HL-60 (cell line): ENCODE measurements around the gene ERVH48-1.
"Not testable (repeated sequence)": the region's sequence is repeated elsewhere in the genome, so short reads cannot be mapped to it uniquely, and the experiment has no call there.

Experiments
- DNase-seq, 2 experiments: peaks; one replicate each; pipeline ENCODE4 v3.0.0-alpha.2; 2010 to 2020; ENCODE audit warnings: low read depth in 1 of 2, low spot score in 1 of 2
- H3K27ac ChIP-seq: fragments of 250-450 bp; sonication (Bioruptor Pico); replicated peaks from 2 replicates; pipeline ENCODE4 v1.5.1; 2020; ENCODE audit warnings: mild to moderate bottlenecking, moderate library complexity
- H3K27me3 ChIP-seq: fragments of 250-450 bp; sonication (Bioruptor Pico); 2 replicates; pipeline ENCODE4 v1.5.1; 2021; ENCODE audit warnings: mild to moderate bottlenecking, moderate library complexity; ENCODE audit not compliant: insufficient read depth, poor library complexity, severe bottlenecking
- H3K4me3 ChIP-seq: replicated peaks from 2 replicates; pipeline ENCODE4 v1.5.1; 2011; ENCODE audit warnings: mild to moderate bottlenecking, control low read depth, low read length; ENCODE audit not compliant: insufficient read depth
- GABPA ChIP-seq: IDR thresholded peaks from 2 replicates; pipeline ENCODE4 v1.6.1; 2012; ENCODE audit warnings: low read depth
- POLR2AphosphoS5 ChIP-seq: IDR thresholded peaks from 2 replicates; pipeline ENCODE4 v1.6.1; 2012; ENCODE audit warnings: low read depth
- SPI1 ChIP-seq: IDR thresholded peaks from 2 replicates; pipeline ENCODE4 v1.6.1; 2012; ENCODE audit warnings: low read depth, mild to moderate bottlenecking, borderline replicate concordance
- TF ChIP-seq, protein P1 (sequence below): IDR thresholded peaks from one replicate; pipeline ENCODE4 v1.5.1; 2011; ENCODE audit warnings: low read length, control low read depth, inconsistent platforms; ENCODE audit not compliant: insufficient read depth
- TF ChIP-seq, protein P2 (sequence below): IDR thresholded peaks from 2 replicates; pipeline ENCODE4 v1.6.1; 2012; ENCODE audit warnings: low read depth; ENCODE audit not compliant: insufficient replicate concordance

The ERVH48-1 gene

DNA sequence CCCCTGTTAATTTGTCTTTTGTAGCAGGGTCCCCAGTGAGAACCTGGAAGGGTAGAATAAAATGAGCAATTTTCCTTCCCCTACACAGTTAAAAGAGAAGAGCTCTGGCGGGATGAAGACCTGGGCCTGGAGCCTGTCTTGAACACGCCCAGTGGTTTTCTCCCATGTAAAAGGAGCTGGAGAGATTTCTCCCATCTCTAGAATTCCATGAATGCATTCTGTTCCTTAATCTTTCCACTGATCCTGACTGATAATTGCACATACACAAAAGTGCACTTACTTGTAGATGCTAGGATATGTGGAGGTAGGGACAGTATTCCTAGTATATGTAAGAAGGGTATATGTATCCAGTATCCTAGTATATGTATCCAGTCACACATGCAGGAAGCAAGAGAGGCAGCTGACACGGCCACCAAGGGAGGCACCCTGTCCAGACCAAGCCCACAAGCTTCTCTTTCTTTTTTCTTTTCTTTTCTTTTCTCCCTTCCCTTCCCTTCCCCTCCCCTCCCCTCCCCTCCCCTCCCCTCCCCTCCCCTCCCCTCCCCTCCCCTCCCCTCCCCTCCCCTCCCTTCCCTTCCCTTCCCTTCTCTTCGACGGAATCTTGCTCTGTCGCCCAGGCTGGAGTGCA, 37.1 kb upstream of the ERVH48-1 start:
- Histone ChIP-seq H3K27me3 (no peaks in the 10 kb centered on the region), H3K27ac (no peak overlapping the region), H3K4me3 (no peak overlapping the region)
- TF ChIP-seq POLR2AphosphoS5 = no peak
- TF ChIP-seq SPI1 = no peak
- no peak for TF ChIP-seq GABPA
- TF ChIP-seq, protein P1, sequence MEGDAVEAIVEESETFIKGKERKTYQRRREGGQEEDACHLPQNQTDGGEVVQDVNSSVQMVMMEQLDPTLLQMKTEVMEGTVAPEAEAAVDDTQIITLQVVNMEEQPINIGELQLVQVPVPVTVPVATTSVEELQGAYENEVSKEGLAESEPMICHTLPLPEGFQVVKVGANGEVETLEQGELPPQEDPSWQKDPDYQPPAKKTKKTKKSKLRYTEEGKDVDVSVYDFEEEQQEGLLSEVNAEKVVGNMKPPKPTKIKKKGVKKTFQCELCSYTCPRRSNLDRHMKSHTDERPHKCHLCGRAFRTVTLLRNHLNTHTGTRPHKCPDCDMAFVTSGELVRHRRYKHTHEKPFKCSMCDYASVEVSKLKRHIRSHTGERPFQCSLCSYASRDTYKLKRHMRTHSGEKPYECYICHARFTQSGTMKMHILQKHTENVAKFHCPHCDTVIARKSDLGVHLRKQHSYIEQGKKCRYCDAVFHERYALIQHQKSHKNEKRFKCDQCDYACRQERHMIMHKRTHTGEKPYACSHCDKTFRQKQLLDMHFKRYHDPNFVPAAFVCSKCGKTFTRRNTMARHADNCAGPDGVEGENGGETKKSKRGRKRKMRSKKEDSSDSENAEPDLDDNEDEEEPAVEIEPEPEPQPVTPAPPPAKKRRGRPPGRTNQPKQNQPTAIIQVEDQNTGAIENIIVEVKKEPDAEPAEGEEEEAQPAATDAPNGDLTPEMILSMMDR = no peak
- TF ChIP-seq, protein P2, sequence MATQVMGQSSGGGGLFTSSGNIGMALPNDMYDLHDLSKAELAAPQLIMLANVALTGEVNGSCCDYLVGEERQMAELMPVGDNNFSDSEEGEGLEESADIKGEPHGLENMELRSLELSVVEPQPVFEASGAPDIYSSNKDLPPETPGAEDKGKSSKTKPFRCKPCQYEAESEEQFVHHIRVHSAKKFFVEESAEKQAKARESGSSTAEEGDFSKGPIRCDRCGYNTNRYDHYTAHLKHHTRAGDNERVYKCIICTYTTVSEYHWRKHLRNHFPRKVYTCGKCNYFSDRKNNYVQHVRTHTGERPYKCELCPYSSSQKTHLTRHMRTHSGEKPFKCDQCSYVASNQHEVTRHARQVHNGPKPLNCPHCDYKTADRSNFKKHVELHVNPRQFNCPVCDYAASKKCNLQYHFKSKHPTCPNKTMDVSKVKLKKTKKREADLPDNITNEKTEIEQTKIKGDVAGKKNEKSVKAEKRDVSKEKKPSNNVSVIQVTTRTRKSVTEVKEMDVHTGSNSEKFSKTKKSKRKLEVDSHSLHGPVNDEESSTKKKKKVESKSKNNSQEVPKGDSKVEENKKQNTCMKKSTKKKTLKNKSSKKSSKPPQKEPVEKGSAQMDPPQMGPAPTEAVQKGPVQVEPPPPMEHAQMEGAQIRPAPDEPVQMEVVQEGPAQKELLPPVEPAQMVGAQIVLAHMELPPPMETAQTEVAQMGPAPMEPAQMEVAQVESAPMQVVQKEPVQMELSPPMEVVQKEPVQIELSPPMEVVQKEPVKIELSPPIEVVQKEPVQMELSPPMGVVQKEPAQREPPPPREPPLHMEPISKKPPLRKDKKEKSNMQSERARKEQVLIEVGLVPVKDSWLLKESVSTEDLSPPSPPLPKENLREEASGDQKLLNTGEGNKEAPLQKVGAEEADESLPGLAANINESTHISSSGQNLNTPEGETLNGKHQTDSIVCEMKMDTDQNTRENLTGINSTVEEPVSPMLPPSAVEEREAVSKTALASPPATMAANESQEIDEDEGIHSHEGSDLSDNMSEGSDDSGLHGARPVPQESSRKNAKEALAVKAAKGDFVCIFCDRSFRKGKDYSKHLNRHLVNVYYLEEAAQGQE = no peak
- DNase-seq = no peak

DNA sequence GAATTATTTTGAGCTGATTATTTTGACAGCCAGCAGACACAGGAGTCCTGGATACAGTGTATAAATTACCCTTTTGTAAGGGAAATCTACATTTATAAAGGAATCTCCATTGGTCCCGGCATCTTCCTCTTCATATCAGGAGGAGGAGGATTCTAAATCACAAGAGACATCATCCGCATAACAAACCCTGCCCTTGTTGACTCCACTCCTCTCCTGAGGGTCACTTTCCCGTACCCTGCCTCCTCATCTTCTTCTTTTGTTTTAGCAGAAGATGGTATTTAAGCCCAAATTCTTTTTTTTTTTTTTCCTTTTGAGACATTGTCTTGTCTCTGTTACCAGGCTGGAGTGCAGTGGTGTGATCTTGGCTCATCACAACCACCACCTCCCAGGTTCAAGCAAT, 34.3 kb upstream of the ERVH48-1 start:
- no peak overlapping the region for H3K4me3 ChIP-seq
- H3K27ac ChIP-seq = no peak overlapping the region
- no peak for DNase-seq
- no peaks in the 10 kb centered on the region for H3K27me3 ChIP-seq
- TF ChIP-seq POLR2AphosphoS5 = no peak
- TF ChIP-seq, protein P2 = no peak
- TF ChIP-seq, protein P1 = no peak
- TF ChIP-seq GABPA = no peak
- TF ChIP-seq SPI1 = no peak

DNA sequence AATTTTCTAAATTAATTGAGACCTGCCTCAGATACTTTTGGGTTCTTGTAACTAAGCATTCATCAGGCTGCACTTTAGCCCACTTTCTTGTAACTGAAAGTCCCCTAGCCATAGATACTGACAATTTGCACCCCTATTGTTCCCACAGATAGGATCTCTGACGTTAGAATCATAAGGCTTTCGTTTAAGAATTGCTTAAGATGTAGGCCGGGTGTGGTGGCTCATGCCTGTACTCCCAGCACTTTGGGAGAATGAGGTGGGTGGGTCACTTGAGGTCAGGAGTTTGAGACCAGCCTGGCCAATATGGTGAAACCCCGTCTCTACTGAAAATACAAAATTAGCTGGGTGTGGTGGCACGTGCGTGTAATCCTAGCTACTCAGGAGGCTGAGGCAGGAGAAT, 32.7 kb upstream of the ERVH48-1 start:
- H3K4me3 ChIP-seq, DNase-seq, H3K27me3 ChIP-seq, H3K27ac ChIP-seq: not testable (repeated sequence)

DNA sequence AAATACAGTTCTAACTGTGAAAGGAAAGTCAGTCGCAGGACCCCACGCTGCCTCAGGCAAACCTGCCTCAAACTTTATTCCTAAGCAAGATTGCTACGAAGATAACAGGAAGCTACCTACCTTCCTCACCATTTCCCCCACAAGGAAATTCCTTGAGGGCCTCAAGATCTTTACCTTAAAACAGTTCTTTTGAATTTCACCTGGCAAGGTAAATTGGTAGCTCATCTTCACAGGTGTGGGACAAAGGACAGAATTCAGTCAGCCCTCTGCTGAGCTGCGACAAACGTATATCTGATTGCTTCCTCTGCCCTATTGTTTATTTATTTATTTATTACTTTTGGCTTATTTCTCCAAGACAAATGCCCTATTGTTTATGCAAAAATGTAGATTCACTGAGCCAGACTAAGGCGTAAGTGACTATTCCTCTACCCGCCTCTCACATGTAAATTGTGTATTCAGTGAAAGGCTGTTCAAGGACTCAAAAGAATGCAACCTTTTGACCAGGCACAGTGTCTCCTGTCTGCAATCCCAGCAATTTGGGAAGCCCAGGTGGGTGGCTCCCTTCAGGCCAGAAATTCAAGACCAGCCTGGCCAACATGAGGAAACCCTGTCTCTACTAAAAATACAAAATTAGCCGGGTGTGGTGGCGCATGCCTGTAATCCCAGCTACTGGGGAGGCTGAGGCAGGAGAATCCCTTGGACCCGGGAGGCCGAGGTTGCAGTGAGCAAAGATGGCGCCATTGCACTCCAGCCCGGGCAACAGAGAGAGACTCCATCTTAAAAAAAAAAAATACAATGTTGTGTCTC, 31.6 kb upstream of the ERVH48-1 start:
- H3K4me3 ChIP-seq = no peak overlapping the region
- no peaks in the 10 kb centered on the region for H3K27me3 ChIP-seq

DNA sequence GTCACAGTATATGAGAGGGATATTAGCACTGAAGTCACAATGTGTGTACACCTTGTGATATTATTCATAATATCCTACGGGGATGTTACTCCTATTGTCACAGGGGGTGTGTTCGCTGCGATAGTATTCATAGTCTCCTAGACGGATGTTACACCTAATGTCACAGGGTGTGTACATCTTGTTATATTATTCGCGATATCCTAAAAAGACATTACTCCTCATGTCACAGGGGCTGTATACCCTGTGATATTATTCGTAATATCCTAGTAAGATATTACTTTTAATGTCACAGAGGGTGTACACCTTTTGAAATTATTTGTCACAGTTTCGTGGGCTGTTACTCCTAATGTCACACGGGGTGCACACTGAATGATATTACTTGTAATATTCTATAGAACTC, 25.8 kb upstream of the ERVH48-1 start:
- H3K27me3 ChIP-seq, H3K27ac ChIP-seq, H3K4me3 ChIP-seq, DNase-seq: not testable (repeated sequence)

More for the DNA sequence above, 31.6 kb upstream of the ERVH48-1 start:
- DNase-seq = no peak
- TF ChIP-seq, protein P2 = no peak
- H3K27ac ChIP-seq = no peak overlapping the region

DNA sequence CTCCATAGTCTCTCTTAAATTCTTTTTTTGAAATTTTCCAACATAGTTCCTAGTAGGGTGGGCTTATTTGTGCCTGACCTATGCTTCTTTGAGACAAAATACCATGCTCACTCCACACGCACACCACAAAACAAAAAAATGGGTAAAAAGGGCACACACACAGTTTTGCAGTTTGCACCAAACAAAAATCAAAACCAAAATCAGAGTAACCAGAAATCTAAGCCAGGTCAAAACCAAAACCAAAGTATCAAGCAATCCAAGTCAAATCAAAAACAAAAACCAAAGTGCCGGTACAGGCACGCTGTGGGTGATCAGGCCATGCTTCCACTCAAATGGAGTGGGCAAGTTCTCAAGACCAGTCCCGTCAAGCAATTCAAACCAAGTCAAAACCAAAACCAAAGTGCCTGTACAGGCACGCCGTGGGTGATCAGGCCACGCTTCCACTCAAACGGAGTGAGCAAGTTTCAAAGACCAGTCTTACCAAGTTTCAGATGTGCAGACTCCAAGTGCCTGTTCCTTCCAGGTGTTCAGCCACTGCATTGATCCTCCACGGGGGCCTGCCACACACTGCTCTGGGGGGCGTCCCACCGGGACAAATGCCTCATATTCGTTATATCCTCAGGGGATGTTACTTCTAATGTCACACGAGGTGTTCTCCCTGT, 23.8 kb upstream of the ERVH48-1 start:
- H3K4me3 ChIP-seq, H3K27me3 ChIP-seq, H3K27ac ChIP-seq, DNase-seq: not testable (repeated sequence)
